ENCODE results near the gene STAM2.
"Not testable (repeated sequence)": the region's sequence is repeated elsewhere in the genome, so short reads cannot be mapped to it uniquely, and the experiment has no call there.

The STAM2 gene

GRCh38 chr2:152171718-152172117, 3.8 kb downstream of the STAM2 start:
- DNase-seq: no peak

GRCh38 chr2:152169158-152169557, 6.4 kb downstream of the STAM2 start:
- not testable (repeated sequence) for DNase-seq

GRCh38 chr2:152167470-152167869, 8.1 kb downstream of the STAM2 start:
- not testable (repeated sequence) for DNase-seq

GRCh38 chr2:152167065-152167464, 8.5 kb downstream of the STAM2 start:
- DNase-seq: no peak

- DNase-seq: no peak
Measured at GRCh38 chr2:152166633-152167032, 8.9 kb downstream of the STAM2 start.

GRCh38 chr2:152165780-152166179, 9.8 kb downstream of the STAM2 start:
- no peak for DNase-seq

GRCh38 chr2:152165306-152165705, 10.3 kb downstream of the STAM2 start:
- no peak for DNase-seq

GRCh38 chr2:152163669-152164068, 11.9 kb downstream of the STAM2 start:
- not testable (repeated sequence) for DNase-seq

GRCh38 chr2:152162141-152162540, 13.4 kb downstream of the STAM2 start:
- DNase-seq: no peak

- no peak for DNase-seq
Measured at GRCh38 chr2:152161598-152161997, 14.0 kb downstream of the STAM2 start.

- DNase-seq: not testable (repeated sequence)
Measured at GRCh38 chr2:152160378-152160777, 15.2 kb downstream of the STAM2 start.

- no peak for DNase-seq
Measured at GRCh38 chr2:152157253-152157652, 18.3 kb downstream of the STAM2 start.

GRCh38 chr2:152155209-152155608, 20.4 kb downstream of the STAM2 start:
- no peak for DNase-seq

- no peak for DNase-seq
Measured at GRCh38 chr2:152154462-152154861, 21.1 kb downstream of the STAM2 start.

- DNase-seq: no peak
Measured at GRCh38 chr2:152134488-152135280, 40.9 kb downstream of the STAM2 start.

- DNase-seq: no peak
Measured at GRCh38 chr2:152132306-152132705, 43.3 kb downstream of the STAM2 start.

- DNase-seq: no peak
Measured at GRCh38 chr2:152127628-152128027, 47.9 kb downstream of the STAM2 start.

- no peak for DNase-seq
Measured at GRCh38 chr2:152126664-152127063, 48.9 kb downstream of the STAM2 start.

GRCh38 chr2:152122161-152122560, 53.4 kb downstream of the STAM2 start:
- DNase-seq: no peak

GRCh38 chr2:152120430-152120829, 55.1 kb downstream of the STAM2 start:
- no peak for DNase-seq

- DNase-seq: no peak
Measured at GRCh38 chr2:152115952-152116351, 59.6 kb downstream of the STAM2 start.

GRCh38 chr2:152114366-152114765, 61.2 kb downstream of the STAM2 start:
- DNase-seq: no peak

GRCh38 chr2:152107140-152107539, 68.4 kb downstream of the STAM2 start:
- DNase-seq: not testable (repeated sequence)

- no peak for DNase-seq
Measured at GRCh38 chr2:152106464-152106863, 69.1 kb downstream of the STAM2 start.

- DNase-seq: no peak
Measured at GRCh38 chr2:152103271-152103670, 72.3 kb downstream of the STAM2 start.

Measured in NCI-H1105 treated with DMSO at 0.1 percent for 48 hours (cell line).